ENCODE data around the gene ASIC4. TPM values are rescaled to one million over a fixed set of nuclear protein-coding genes. Genes with fewer than 3 reads are reported as not detected.
A peak's percentile ranks its signal among the peaks of the same experiment; 100 is the strongest.

ASIC4 gene
- total RNA-seq, 4 donors from 2014 or later = not detected

GRCh38 chr2:219496825-219497494, 17.3 kb upstream of the ASIC4 start:
- Histone ChIP-seq H3K36me3 (peaks cover 0 to 9% (median 0%) of the 10 kb centered on the region in 3 donors), H3K4me3 (peak overlapping the region in 3 of 4 donors; percentile 59 to 85 (median 71)), H3K27me3 (peaks cover 0 to 60% (median 0%) of the 10 kb centered on the region in 4 donors), H3K9me3 (no peaks in the 10 kb centered on the region), H3K27ac (peak overlapping the region; percentile 81 to 97 (median 92)), H3K4me1 (peaks cover 8 to 54% (median 25%) of the 10 kb centered on the region in 3 donors)
- intact Hi-C loops (cut with DNase I) = no loop called here
- no peak for DNase-seq
- TF ChIP-seq, protein P1, sequence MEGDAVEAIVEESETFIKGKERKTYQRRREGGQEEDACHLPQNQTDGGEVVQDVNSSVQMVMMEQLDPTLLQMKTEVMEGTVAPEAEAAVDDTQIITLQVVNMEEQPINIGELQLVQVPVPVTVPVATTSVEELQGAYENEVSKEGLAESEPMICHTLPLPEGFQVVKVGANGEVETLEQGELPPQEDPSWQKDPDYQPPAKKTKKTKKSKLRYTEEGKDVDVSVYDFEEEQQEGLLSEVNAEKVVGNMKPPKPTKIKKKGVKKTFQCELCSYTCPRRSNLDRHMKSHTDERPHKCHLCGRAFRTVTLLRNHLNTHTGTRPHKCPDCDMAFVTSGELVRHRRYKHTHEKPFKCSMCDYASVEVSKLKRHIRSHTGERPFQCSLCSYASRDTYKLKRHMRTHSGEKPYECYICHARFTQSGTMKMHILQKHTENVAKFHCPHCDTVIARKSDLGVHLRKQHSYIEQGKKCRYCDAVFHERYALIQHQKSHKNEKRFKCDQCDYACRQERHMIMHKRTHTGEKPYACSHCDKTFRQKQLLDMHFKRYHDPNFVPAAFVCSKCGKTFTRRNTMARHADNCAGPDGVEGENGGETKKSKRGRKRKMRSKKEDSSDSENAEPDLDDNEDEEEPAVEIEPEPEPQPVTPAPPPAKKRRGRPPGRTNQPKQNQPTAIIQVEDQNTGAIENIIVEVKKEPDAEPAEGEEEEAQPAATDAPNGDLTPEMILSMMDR (IDR thresholded peaks at IDR 0.05) = no peak
- no peak for TF ChIP-seq POLR2A (IDR thresholded peaks at IDR 0.05)
- WGBS, 2 donors = 7% methylated on average over 12 of the region's 61 CpGs; no CpG with 5 or more reads in 1 of the 2 donors

GRCh38 chr2:219497495-219498279, 16.6 kb upstream of the ASIC4 start:
- Histone ChIP-seq H3K27ac (peak overlapping the region; percentile 81 to 97 (median 92)), H3K36me3 (peaks cover 0 to 16% (median 0%) of the 10 kb centered on the region in 3 donors), H3K4me3 (peak overlapping the region; percentile 50 to 85 (median 65)), H3K9me3 (no peaks in the 10 kb centered on the region), H3K27me3 (peaks cover 0 to 53% (median 0%) of the 10 kb centered on the region in 4 donors), H3K4me1 (peaks cover 8 to 54% (median 25%) of the 10 kb centered on the region in 3 donors)
- intact Hi-C loops (cut with DNase I) = no loop called here
- WGBS, 2 donors = 0 to 2% methylated on average over 20 to 30 of the region's 59 CpGs
- TF ChIP-seq POLR2A (IDR thresholded peaks at IDR 0.05) = peak in 2 of 4 donors; percentile 71 to 73
- TF ChIP-seq, protein P1 (IDR thresholded peaks at IDR 0.05) = no peak
- DNase-seq = peak; percentile 27

- Histone ChIP-seq H3K4me3 (peak within 1 kb of the TSS; percentile 50 to 85 (median 65)), H3K27ac (peak within 1 kb of the TSS; percentile 81 to 97 (median 92)), H3K9me3 (no peaks in the 10 kb centered on the region), H3K27me3 (peaks cover 0 to 45% (median 0%) of the 10 kb centered on the region in 4 donors), H3K4me1 (peaks cover 8 to 54% (median 25%) of the 10 kb centered on the region in 3 donors), H3K36me3 (peaks cover 0 to 24% (median 0%) of the 10 kb centered on the region in 3 donors)
- TF ChIP-seq POLR2A (IDR thresholded peaks at IDR 0.05) = peak in 3 of 4 donors; percentile 49 to 70 (median 54)
- TF ChIP-seq, protein P1 (IDR thresholded peaks at IDR 0.05) = peak in 3 of 6 experiments; percentile 3 to 19 (median 3)
- WGBS, 2 donors = 1% methylated on average over 27 to 32 of the region's 49 CpGs
- intact Hi-C loops (cut with DNase I) = no loop called here
- DNase-seq = peak; percentile 87
Measured at GRCh38 chr2:219498280-219499057, 15.8 kb upstream of the ASIC4 start, which contains the start of gene GMPPA. Gene GMPPA (plus strand): TSS chr2:219498891. CDS start chr2:219499976, 1,085 bp downstream.

- peak overlapping the region; percentile 50 to 85 (median 65) for H3K4me3 ChIP-seq
- peaks cover 8 to 54% (median 25%) of the 10 kb centered on the region in 3 donors for H3K4me1 ChIP-seq
- DNase-seq = no peak
- H3K27ac ChIP-seq = peak overlapping the region; percentile 81 to 97 (median 92)
- TF ChIP-seq POLR2A (IDR thresholded peaks at IDR 0.05) = no peak
- TF ChIP-seq, protein P1 (IDR thresholded peaks at IDR 0.05) = no peak
- peaks cover 0 to 40% (median 0%) of the 10 kb centered on the region in 4 donors for H3K27me3 ChIP-seq
- peaks cover 0 to 29% (median 0%) of the 10 kb centered on the region in 3 donors for H3K36me3 ChIP-seq
- no peaks in the 10 kb centered on the region for H3K9me3 ChIP-seq
- intact Hi-C loops (cut with DNase I) = no loop called here
- 0% methylated on average over 3 of the region's 3 CpGs for WGBS, 2 donors
Measured at GRCh38 chr2:219499058-219499307, 15.3 kb upstream of the ASIC4 start.
